ENCODE data around the gene CGNL1.

CGNL1 gene

GRCh38 chr15:57460208-57460816, 84.0 kb downstream of the CGNL1 start:
- DNase-seq (ENCODE audit: low read depth), result no peak

- DNase-seq (ENCODE audit: low read depth), result no peak
Observed at GRCh38 chr15:57461541-57461940, 85.2 kb downstream of the CGNL1 start.

GRCh38 chr15:57462381-57462780, 86.1 kb downstream of the CGNL1 start:
- DNase-seq (ENCODE audit: low read depth), result no peak

GRCh38 chr15:57463360-57463759, 87.1 kb downstream of the CGNL1 start:
- DNase-seq (ENCODE audit: low read depth), result no peak

- DNase-seq (ENCODE audit: low read depth), result no peak
Observed at GRCh38 chr15:57464480-57464879, 88.2 kb downstream of the CGNL1 start.

GRCh38 chr15:57468486-57468885, 92.2 kb downstream of the CGNL1 start:
- no peak for DNase-seq (ENCODE audit: low read depth)

- no peak for DNase-seq (ENCODE audit: low read depth)
Observed at GRCh38 chr15:57470543-57470942, 94.2 kb downstream of the CGNL1 start.

GRCh38 chr15:57472861-57473260, 96.6 kb downstream of the CGNL1 start:
- no peak for DNase-seq (ENCODE audit: low read depth)

GRCh38 chr15:57476533-57476975, 100.2 kb downstream of the CGNL1 start:
- DNase-seq (ENCODE audit: low read depth), result no peak

GRCh38 chr15:57477736-57478522, 101.6 kb downstream of the CGNL1 start:
- DNase-seq (ENCODE audit: low read depth), result no peak

- DNase-seq (ENCODE audit: low read depth), result no peak
Observed at GRCh38 chr15:57479005-57479404, 102.7 kb downstream of the CGNL1 start.

GRCh38 chr15:57481038-57481705, 104.9 kb downstream of the CGNL1 start:
- no peak for DNase-seq (ENCODE audit: low read depth)

GRCh38 chr15:57485869-57486268, 109.6 kb downstream of the CGNL1 start:
- no peak for DNase-seq (ENCODE audit: low read depth)

- DNase-seq (ENCODE audit: low read depth), result no peak
Observed at GRCh38 chr15:57486833-57487232, 110.5 kb downstream of the CGNL1 start.

- no peak for DNase-seq (ENCODE audit: low read depth)
Observed at GRCh38 chr15:57489122-57489521, 112.8 kb downstream of the CGNL1 start.

- no peak for DNase-seq (ENCODE audit: low read depth)
Observed at GRCh38 chr15:57493351-57493750, 117.0 kb downstream of the CGNL1 start.

GRCh38 chr15:57494581-57494980, 118.3 kb downstream of the CGNL1 start:
- no peak for DNase-seq (ENCODE audit: low read depth)

GRCh38 chr15:57495041-57495440, 118.7 kb downstream of the CGNL1 start:
- DNase-seq (ENCODE audit: low read depth), result no peak

- no peak for DNase-seq (ENCODE audit: low read depth)
Observed at GRCh38 chr15:57495554-57496165, 119.4 kb downstream of the CGNL1 start.

GRCh38 chr15:57496594-57496945, 120.3 kb downstream of the CGNL1 start:
- no peak for DNase-seq (ENCODE audit: low read depth)

- no peak for DNase-seq (ENCODE audit: low read depth)
Observed at GRCh38 chr15:57496946-57497869, 120.9 kb downstream of the CGNL1 start.

- no peak for DNase-seq (ENCODE audit: low read depth)
Observed at GRCh38 chr15:57500256-57500655, 124.0 kb downstream of the CGNL1 start.
